Measurements from ENCODE around the gene PTPN7.

GRCh38 chr1:202162047-202162417 lies 1.6 kb upstream of the PTPN7 start:
- TF ChIP-seq CTCF (IDR thresholded peaks at IDR 0.05) (no peak), POLR2A (IDR thresholded peaks at IDR 0.05) (no peak)

All from uterus (tissue), 2 donors.